DOHH2 (cell line): ENCODE measurements around the gene ZNF614.

ENCODE experiments used
- EZH2phosphoT487 ChIP-seq: fragments of 200-600 bp; sonication (generic); IDR thresholded peaks from 2 replicates; pipeline ENCODE4 v1.6.1; 2017; ENCODE audit warnings: borderline replicate concordance, mild to moderate bottlenecking, antibody characterized with exemption, low read length, moderate library complexity, mixed read lengths
- TF ChIP-seq, protein P1 (sequence below): fragments of 200-600 bp; sonication (generic); IDR thresholded peaks from one replicate; pipeline ENCODE4 v1.5.1; 2014; ENCODE audit warnings: antibody characterized with exemption, mild to moderate bottlenecking, low read depth, low read length; ENCODE audit not compliant: poor library complexity, severe bottlenecking

DNA sequence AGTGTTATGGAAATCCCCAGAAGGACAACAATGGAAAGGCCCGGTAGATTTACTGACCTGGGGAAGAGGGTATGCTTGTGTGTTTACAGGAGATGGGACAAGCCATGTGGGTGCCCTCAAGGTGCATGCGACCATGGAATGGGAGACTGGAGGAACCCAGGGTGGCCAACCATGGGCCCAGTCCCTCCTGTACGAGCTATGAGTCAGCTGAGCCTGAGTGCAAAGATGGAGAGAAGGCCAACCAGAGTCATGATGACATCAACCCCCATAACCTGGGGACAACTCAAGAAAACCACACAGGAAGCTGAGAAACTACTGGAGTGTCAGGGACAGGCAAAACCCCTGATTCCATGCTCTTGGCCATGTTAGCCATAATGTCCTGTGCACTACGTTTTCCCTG lies 49.3 kb downstream of the ZNF614 start:
- TF ChIP-seq, protein P1, sequence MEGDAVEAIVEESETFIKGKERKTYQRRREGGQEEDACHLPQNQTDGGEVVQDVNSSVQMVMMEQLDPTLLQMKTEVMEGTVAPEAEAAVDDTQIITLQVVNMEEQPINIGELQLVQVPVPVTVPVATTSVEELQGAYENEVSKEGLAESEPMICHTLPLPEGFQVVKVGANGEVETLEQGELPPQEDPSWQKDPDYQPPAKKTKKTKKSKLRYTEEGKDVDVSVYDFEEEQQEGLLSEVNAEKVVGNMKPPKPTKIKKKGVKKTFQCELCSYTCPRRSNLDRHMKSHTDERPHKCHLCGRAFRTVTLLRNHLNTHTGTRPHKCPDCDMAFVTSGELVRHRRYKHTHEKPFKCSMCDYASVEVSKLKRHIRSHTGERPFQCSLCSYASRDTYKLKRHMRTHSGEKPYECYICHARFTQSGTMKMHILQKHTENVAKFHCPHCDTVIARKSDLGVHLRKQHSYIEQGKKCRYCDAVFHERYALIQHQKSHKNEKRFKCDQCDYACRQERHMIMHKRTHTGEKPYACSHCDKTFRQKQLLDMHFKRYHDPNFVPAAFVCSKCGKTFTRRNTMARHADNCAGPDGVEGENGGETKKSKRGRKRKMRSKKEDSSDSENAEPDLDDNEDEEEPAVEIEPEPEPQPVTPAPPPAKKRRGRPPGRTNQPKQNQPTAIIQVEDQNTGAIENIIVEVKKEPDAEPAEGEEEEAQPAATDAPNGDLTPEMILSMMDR, result no peak
- TF ChIP-seq EZH2phosphoT487, result no peak
